Activated CD8-positive, alpha-beta memory T cell treated with anti-CD3 and anti-CD28 coated beads for 4 hours (primary cell): Measurements from ENCODE around the gene CACTIN.
"Not testable (repeated sequence)": the region's sequence is repeated elsewhere in the genome, so short reads cannot be mapped to it uniquely, and the experiment has no call there.

Experiments used
- DNase-seq, 2 donors: peaks; one replicate each; pipeline ENCODE4 v3.0.0-alpha.2; 2020; ENCODE audit warnings: low read depth in 2 of 2

The CACTIN gene

GRCh38 chr19:3590991-3591659 is 35.5 kb downstream of the CACTIN start:
- DNase-seq = no peak

- DNase-seq = no peak
Measured at GRCh38 chr19:3589949-3590348, 36.6 kb downstream of the CACTIN start.

GRCh38 chr19:3589439-3589838 is 37.2 kb downstream of the CACTIN start:
- no peak for DNase-seq

- no peak for DNase-seq
Measured at GRCh38 chr19:3586707-3587346, 39.8 kb downstream of the CACTIN start.

GRCh38 chr19:3586127-3586626 is 40.4 kb downstream of the CACTIN start:
- no peak for DNase-seq

- DNase-seq = no peak
Measured at GRCh38 chr19:3585301-3586126, 41.1 kb downstream of the CACTIN start, which contains the start of gene GIPC3. TSS of gene GIPC3 (plus strand) at chr19:3585478. CDS start at chr19:3585598, 120 bp downstream.

GRCh38 chr19:3584036-3584802 is 42.4 kb downstream of the CACTIN start:
- DNase-seq = not testable (repeated sequence)

- not testable (repeated sequence) for DNase-seq
Measured at GRCh38 chr19:3581792-3582191, 44.8 kb downstream of the CACTIN start.

- no peak for DNase-seq
Measured at GRCh38 chr19:3580156-3580934, 46.2 kb downstream of the CACTIN start.

GRCh38 chr19:3578390-3578789 is 48.2 kb downstream of the CACTIN start:
- no peak for DNase-seq

- DNase-seq = no peak
Measured at GRCh38 chr19:3577723-3578344, 48.8 kb downstream of the CACTIN start.

GRCh38 chr19:3576696-3577443 is 49.7 kb downstream of the CACTIN start:
- no peak for DNase-seq

- DNase-seq = no peak
Measured at GRCh38 chr19:3575949-3576673, 50.5 kb downstream of the CACTIN start.

GRCh38 chr19:3575260-3575741 is 51.3 kb downstream of the CACTIN start:
- no peak for DNase-seq

GRCh38 chr19:3573858-3574637 is 52.5 kb downstream of the CACTIN start:
- peak; percentile 40 to 64 for DNase-seq

GRCh38 chr19:3573162-3573857 is 53.3 kb downstream of the CACTIN start:
- no peak for DNase-seq

- no peak for DNase-seq
Measured at GRCh38 chr19:3572855-3573161, 53.8 kb downstream of the CACTIN start, which contains the start of gene HMG20B. TSS of gene HMG20B (plus strand) at chr19:3572944. CDS start at chr19:3573310, 366 bp downstream.
